GM12878 (cell line): Measurements from ENCODE around the gene ATP1B1. TPM values are rescaled to one million over a fixed set of nuclear protein-coding genes. Genes with fewer than 3 reads are reported as not detected.

Source experiments
- ATAC-seq: fragments of 200-7000 bp; cut with Tn5 transposase; 3 replicates; pipeline ENCODE4 v1.9.1; 2020; ENCODE audit warnings: mild to moderate bottlenecking, moderate library complexity
- BruUV-seq: library from RNA; stranded (reverse); fragments of 400-500 nt; replicated peaks from 2 replicates; lab custom pipeline; 2021; lab: Mats Ljungman, UMichigan
- CTCF ChIA-PET: fragments of 300-600 bp; sonication (Branson Sonifier 250); formaldehyde crosslinking; extraction: SDS; loops from one replicate; lab custom pipeline; 2021; ENCODE audit warnings: inconsistent platforms; lab: Yijun Ruan, JAX
- POLR2A ChIA-PET: fragments of 350-600 bp; formaldehyde crosslinking; extraction: SDS; loops from one replicate; lab custom pipeline; 2021; ENCODE audit warnings: inconsistent platforms; lab: Charles Lee
- RAD21 ChIA-PET: fragments of 300-600 bp; sonication (Branson Sonifier 250); formaldehyde crosslinking; loops from one replicate; lab custom pipeline; 2023; ENCODE audit warnings: antibody characterized with exemption; ENCODE audit not compliant: unreplicated experiment; lab: Charles Lee
- SMC1A ChIA-PET: fragments of 300-600 bp; sonication (Branson Sonifier 250); formaldehyde crosslinking; loops from one replicate; lab custom pipeline; 2023; ENCODE audit not compliant: unreplicated experiment, uncharacterized antibody; lab: Charles Lee
- DNase-seq: peaks from one replicate; pipeline ENCODE4 v3.0.0-alpha.2; 2011; ENCODE audit warnings: low read depth, low spot score
- FAIRE-seq: peaks from 3 replicates; lab custom pipeline; 2011; peaks lifted over from hg19 to GRCh38; lab: Jason Lieb, UNC
- H2AFZ ChIP-seq: 2 replicates; pipeline ENCODE4 v1.6.0; 2011; ENCODE audit warnings: low read depth, low read length, control low read depth; ENCODE audit not compliant: control insufficient read depth
- H3K27ac ChIP-seq: 2 replicates; pipeline ENCODE4 v1.5.1; 2011; ENCODE audit warnings: control low read depth; ENCODE audit not compliant: control insufficient read depth, insufficient read depth
- H3K27me3 ChIP-seq, 2 experiments: replicated peaks in 1 of 2; 2 replicates each; pipeline versions ENCODE4 v1.6.0 to v1.6.1; 2011; ENCODE audit warnings: low read length in 1 of 2; ENCODE audit not compliant: control insufficient read depth in 2 of 2, insufficient read depth in 2 of 2
- H3K36me3 ChIP-seq, 2 experiments: 2 replicates each; pipeline ENCODE4 v1.5.1; 2011; ENCODE audit warnings: low read length in 1 of 2; ENCODE audit not compliant: control insufficient read depth in 2 of 2, insufficient read depth in 2 of 2
- H3K4me1 ChIP-seq: 2 replicates; pipeline ENCODE4 v1.6.1; 2011; ENCODE audit warnings: mild to moderate bottlenecking, low read length, moderate library complexity, mixed read lengths; ENCODE audit not compliant: control insufficient read depth, insufficient read depth
- H3K4me2 ChIP-seq: 2 replicates; pipeline ENCODE4 v1.6.0; 2011; ENCODE audit warnings: control low read depth; ENCODE audit not compliant: control insufficient read depth, insufficient read depth
- H3K4me3 ChIP-seq: fragments of 200-600 bp; sonication (generic); 2 replicates; pipeline ENCODE4 v1.5.1; 2016
- H3K79me2 ChIP-seq: 2 replicates; pipeline ENCODE4 v1.6.0; 2011; ENCODE audit warnings: low read length; ENCODE audit not compliant: control insufficient read depth, insufficient read depth
- H3K9ac ChIP-seq: 2 replicates; pipeline ENCODE4 v1.8.0; 2011; ENCODE audit warnings: low read length, control low read depth, mixed read lengths; ENCODE audit not compliant: control insufficient read depth, insufficient read depth
- H3K9me3 ChIP-seq: replicated peaks from 3 replicates; pipeline ENCODE4 v1.5.1; 2011; ENCODE audit warnings: mild to moderate bottlenecking, low read length; ENCODE audit not compliant: control insufficient read depth, insufficient read depth
- H4K20me1 ChIP-seq: 2 replicates; pipeline ENCODE4 v1.6.0; 2011; ENCODE audit not compliant: control insufficient read depth, insufficient read depth
- ASH2L ChIP-seq: fragments of 300-600, 200-600 bp; sonication (generic); IDR thresholded peaks from 2 replicates; pipeline ENCODE4 v1.6.1; 2017; ENCODE audit warnings: low read depth, mild to moderate bottlenecking, borderline replicate concordance
- BRCA1 ChIP-seq: IDR thresholded peaks from 2 replicates; pipeline ENCODE4 v1.6.1; 2011; ENCODE audit warnings: low read depth, low read length, improper control_type of control experiment
- EZH2 ChIP-seq: IDR thresholded peaks from 2 replicates; pipeline ENCODE4 v1.6.1; 2012; ENCODE audit warnings: low read depth, mild to moderate bottlenecking, control low read depth, inconsistent platforms, low read length, borderline replicate concordance; ENCODE audit not compliant: control insufficient read depth
- HDAC2 ChIP-seq: fragments of 200-600 bp; sonication (generic); IDR thresholded peaks from 2 replicates; pipeline ENCODE4 v1.6.1; 2017
- MTA2 ChIP-seq: fragments of 450-650 bp; IDR thresholded peaks from 2 replicates; pipeline ENCODE4 v1.6.1; 2016; ENCODE audit warnings: low read depth, mild to moderate bottlenecking, moderate library complexity
- ZBED1 ChIP-seq: IDR thresholded peaks from 2 replicates; pipeline ENCODE4 v1.6.1; 2016; ENCODE audit warnings: borderline replicate concordance
- WGBS: methylation state at CpG from one replicate; pipeline ENCODE4 v1.1.6; 2016; ENCODE audit warnings: low lambda C conversion rate; ENCODE audit not compliant: insufficient replicate concordance, insufficient coverage; ENCODE audit errors: missing lambda C conversion rate; 5-methylcytosine and 5-hydroxymethylcytosine counted together
- in situ Hi-C: fragments of 300-500 bp; cut with MboI; formaldehyde crosslinking; loops from 9 replicates; pipeline ENCODE4 v1.14.3; 2018; ENCODE audit warnings: mixed read lengths
- intact Hi-C: fragments of 100-400 bp; cut with micrococcal nuclease; formaldehyde crosslinking; loops from one replicate; pipeline ENCODE4 v1.14.2; 2022; ENCODE audit not compliant: unreplicated experiment
- polyA plus RNA-seq, 11 experiments: library from polyadenylated mRNA; depleted of rRNA in 4 of 11; unstranded in 6 of 11; stranded (reverse) in 5 of 11; fragments of >200 nt; fragmentation: Nextera tagmentation in 4 of 11; fragmentation: Illumina TruSeq in 1 of 11; extraction: Ambion mirVana in 4 of 11; extraction: Trizol in 1 of 11; gene quantifications; 1 replicate in 1 of 11; 2 replicates in 10 of 11; pipeline versions ENCODE4 v1.2.1 to v1.2.3, GENCODE V29; 2011 to 2016; ENCODE audit warnings: inconsistent platforms in 2 of 11, missing spikeins in 2 of 11, low read depth in 1 of 11
- total RNA-seq, 4 experiments: library from RNA; depleted of rRNA in 3 of 4; stranded (reverse); fragments of >200 nt in 3 of 4; fragmentation: Illumina TruSeq in 1 of 4; extraction: Trizol in 1 of 4; gene quantifications; 2 replicates each; pipeline versions ENCODE4 v1.2.1 to v1.2.3, GENCODE V29; 2013 to 2021
- TF ChIP-seq, protein P1 (sequence below): IDR thresholded peaks from 2 replicates; pipeline ENCODE4 v1.6.1; 2012; ENCODE audit warnings: improper control_type of control experiment, low read depth, low read length; ENCODE audit not compliant: insufficient replicate concordance

ATP1B1 gene
- total and polyA plus RNA-seq, 10 of the 15 experiments (the other 5 are each of a cell fraction or from before 2014, with no cell fraction given): 0.84 to 14.0 (median 1.4) TPM

DNA sequence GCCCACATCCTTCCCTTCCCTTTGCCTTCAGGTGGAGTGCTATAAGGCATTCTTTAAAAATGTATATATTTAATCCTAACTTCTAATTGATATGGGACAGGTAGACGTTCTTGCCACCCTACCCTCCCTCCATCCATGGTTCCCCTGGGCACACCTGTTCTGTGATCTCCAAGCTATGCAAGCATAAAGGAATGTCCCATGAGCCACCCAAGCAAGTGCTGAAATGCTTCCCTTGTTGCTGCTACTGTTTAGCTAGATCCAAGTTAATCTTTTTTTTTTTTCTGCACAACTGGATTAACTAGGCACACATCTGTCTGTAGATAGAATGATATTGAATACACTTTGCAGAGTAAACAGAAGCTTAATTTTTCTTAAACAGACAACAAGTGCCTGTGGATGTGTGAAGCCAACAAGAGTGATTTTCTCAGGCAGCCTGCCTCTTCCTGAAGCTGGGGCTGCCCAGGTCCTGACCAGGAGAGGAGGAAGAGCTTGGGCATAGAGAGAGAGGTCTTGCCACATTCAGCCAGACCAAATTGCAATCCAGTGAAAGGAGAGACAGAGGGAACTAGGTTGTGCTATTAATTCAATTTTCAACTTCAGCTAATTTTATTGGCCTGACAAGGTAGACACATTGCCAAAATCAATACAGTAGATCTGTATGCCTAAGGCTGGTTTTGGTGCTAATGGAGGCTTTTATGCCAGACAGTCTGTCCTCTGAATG lies 28.2 kb upstream of the ATP1B1 start:
- no peaks in the 10 kb centered on the region for H4K20me1 ChIP-seq
- H3K4me3 ChIP-seq: no peak overlapping the region
- H3K4me1 ChIP-seq: no peaks in the 10 kb centered on the region
- no peaks in the 10 kb centered on the region for H3K36me3 ChIP-seq
- ChIA-PET RAD21 (no interaction called here), POLR2A (interaction anchor here (0.9 to 1.3 kb wide), 2 partner anchors 9 to 13 kb away, joined by 3 to 4 read pairs; no protein-coding TSS in a partner anchor), CTCF (interaction anchor here (0.8 kb wide), 1 partner anchor 30 kb away, joined by 4 read pairs; no protein-coding TSS in a partner anchor), SMC1A (interaction anchor here (0.7 to 4.2 kb wide), 7 partner anchors 12 to 29 kb away, joined by 3 to 14 read pairs (median 5); no protein-coding TSS in a partner anchor)
- no peaks in the 10 kb centered on the region for H3K9me3 ChIP-seq
- 6% methylated on average over 1 of the region's 1 CpG for WGBS
- TF ChIP-seq, protein P1, sequence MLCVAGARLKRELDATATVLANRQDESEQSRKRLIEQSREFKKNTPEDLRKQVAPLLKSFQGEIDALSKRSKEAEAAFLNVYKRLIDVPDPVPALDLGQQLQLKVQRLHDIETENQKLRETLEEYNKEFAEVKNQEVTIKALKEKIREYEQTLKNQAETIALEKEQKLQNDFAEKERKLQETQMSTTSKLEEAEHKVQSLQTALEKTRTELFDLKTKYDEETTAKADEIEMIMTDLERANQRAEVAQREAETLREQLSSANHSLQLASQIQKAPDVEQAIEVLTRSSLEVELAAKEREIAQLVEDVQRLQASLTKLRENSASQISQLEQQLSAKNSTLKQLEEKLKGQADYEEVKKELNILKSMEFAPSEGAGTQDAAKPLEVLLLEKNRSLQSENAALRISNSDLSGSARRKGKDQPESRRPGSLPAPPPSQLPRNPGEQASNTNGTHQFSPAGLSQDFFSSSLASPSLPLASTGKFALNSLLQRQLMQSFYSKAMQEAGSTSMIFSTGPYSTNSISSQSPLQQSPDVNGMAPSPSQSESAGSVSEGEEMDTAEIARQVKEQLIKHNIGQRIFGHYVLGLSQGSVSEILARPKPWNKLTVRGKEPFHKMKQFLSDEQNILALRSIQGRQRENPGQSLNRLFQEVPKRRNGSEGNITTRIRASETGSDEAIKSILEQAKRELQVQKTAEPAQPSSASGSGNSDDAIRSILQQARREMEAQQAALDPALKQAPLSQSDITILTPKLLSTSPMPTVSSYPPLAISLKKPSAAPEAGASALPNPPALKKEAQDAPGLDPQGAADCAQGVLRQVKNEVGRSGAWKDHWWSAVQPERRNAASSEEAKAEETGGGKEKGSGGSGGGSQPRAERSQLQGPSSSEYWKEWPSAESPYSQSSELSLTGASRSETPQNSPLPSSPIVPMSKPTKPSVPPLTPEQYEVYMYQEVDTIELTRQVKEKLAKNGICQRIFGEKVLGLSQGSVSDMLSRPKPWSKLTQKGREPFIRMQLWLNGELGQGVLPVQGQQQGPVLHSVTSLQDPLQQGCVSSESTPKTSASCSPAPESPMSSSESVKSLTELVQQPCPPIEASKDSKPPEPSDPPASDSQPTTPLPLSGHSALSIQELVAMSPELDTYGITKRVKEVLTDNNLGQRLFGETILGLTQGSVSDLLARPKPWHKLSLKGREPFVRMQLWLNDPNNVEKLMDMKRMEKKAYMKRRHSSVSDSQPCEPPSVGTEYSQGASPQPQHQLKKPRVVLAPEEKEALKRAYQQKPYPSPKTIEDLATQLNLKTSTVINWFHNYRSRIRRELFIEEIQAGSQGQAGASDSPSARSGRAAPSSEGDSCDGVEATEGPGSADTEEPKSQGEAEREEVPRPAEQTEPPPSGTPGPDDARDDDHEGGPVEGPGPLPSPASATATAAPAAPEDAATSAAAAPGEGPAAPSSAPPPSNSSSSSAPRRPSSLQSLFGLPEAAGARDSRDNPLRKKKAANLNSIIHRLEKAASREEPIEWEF: no peak
- TF ChIP-seq ZBED1 (no peak), HDAC2 (no peak), BRCA1 (no peak), MTA2 (no peak), ASH2L (no peak), EZH2 (no peak)
- no peak for FAIRE-seq
- H3K4me2 ChIP-seq: no peak overlapping the region
- no peak overlapping the region for H3K27ac ChIP-seq
- in situ Hi-C loops (no loop called here), intact Hi-C loops (no loop called here)
- H3K27me3 ChIP-seq: no peaks in the 10 kb centered on the region
- H2AFZ ChIP-seq: no peak overlapping the region
- no peak overlapping the region for H3K9ac ChIP-seq
- no peak for ATAC-seq
- H3K79me2 ChIP-seq: no peaks in the 10 kb centered on the region
- BruUV-seq: no TSS peak
- no peak for DNase-seq
